HL-60/S4 (cell line): Measurements from ENCODE around the gene UPK3B.
"Not testable (repeated sequence)": the region's sequence is repeated elsewhere in the genome, so short reads cannot be mapped to it uniquely, and the experiment has no call there.

Source experiments
- in situ Hi-C: fragments of 300-500 bp; cut with MboI; formaldehyde crosslinking; loops from 2 replicates; pipeline ENCODE4 v1.14.3; 2022; ENCODE audit warnings: low sequenced_read_pairs

The UPK3B gene

GRCh38 chr7:76512941-76513816, 2.8 kb downstream of the UPK3B start:
- in situ Hi-C loops = no loop called here

DNA sequence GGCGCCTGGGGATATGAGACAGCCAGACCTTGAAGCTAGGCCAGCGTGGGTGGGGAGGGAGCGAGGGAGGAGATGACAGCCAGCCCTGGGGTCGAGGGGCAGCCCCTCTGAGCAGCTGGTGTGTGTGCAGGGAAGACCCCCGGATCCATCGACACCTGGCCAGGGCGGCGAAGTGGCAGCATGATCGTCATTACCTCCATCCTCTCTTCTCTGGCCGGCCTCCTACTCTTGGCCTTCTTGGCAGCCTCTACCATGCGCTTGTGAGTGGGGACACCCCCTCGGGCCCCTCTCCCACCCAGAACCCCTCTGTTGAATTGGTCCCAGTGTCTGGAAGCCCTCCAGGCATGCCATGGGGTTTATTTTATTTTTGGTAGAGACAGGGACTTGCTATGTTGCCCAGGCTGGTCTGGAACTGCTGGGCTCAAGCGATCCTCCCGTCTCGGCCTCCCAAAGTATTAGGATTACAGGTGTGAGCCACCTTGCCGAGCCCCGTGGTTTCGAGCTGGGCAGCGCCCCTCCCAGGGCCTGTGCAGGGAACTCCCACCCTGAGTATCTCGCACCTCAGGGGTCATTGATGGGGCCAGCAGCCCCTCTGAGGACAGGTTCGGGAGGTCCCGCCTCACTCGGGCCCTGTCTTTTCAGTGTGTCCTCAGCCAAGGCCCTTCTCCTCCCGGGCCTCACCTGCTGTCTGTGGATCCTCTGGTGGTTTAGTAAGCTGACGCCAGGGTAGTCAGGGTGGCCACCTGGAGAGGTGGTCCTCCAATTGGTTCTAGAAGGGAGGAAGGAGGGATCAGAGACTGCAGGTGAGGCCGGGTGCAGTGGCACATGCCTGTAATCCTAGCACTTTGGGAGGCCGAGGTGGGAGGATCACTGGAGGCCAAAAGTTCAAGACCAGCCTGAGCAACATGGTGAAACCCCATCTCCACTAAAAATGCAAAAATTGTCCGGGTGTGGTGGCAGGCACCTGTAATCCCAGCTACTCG, 3.8 kb downstream of the UPK3B start:
- in situ Hi-C loops = no loop called here

DNA sequence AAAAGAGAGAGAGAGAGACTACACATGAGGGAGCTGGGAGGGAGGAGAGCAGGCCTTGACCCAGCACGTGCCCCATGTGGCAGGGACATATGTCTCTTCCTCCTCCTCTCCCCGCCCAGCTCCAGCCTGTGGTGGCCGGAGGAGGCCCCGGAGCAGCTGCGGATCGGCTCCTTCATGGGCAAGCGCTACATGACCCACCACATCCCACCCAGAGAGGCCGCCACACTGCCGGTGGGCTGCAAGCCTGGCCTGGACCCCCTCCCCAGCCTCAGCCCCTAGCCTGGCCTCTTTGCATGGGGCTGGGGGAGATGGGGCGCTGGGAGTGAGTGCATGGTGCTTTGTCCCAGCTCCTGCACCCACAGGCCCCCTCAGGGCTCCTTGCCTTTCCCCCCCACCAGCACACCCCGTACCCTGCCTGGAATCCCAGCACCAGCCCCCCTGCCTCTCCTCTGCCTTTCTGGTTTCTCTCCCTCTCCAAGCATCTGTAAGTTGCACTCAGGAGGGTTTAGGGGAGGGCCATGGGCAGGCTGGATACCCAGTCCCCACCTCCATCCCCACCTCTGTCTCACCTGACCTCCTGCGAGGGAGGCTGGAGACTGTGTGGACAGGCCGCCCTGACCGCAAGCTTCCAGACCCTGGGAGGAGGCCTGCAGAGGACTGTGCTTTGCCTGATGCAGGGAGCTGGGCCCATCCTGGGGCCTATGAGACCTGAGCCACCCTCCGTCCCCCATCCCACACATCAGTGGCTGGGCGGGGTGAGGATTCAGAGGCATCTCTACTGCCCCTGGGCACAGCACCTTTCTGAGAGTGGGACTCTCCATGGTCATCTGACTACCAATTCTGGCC, 4.8 kb downstream of the UPK3B start:
- in situ Hi-C loops = no loop called here

GRCh38 chr7:76515999-76516443, 5.7 kb downstream of the UPK3B start:
- in situ Hi-C loops = no loop called here

GRCh38 chr7:76516932-76517331, 6.6 kb downstream of the UPK3B start:
- in situ Hi-C loops = not testable (repeated sequence)

GRCh38 chr7:76526183-76526582, 15.8 kb downstream of the UPK3B start:
- in situ Hi-C loops = not testable (repeated sequence)

GRCh38 chr7:76531643-76532042, 21.3 kb downstream of the UPK3B start:
- in situ Hi-C loops = not testable (repeated sequence)

DNA sequence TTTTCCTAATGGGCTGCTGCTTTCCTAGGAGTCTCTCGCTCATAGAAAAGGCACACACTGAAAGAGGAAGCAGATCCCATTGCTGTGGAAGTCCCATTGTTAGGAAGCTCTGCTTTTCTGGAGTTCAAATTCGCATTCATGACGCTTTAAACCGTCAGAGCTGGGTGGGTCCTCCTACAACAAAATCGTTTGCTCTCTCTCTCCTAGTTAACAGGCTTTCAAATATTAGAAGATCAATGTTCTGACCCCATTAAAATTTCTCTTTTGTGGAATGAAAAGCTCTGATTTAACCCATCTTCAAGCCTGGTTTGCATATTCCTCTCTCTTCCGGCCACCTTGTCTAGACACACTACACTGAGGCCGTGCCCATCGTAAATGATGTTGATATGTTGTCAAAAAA, 32.8 kb downstream of the UPK3B start, which contains the start of gene SPDYE16:
Gene SPDYE16 (minus strand): TSS at position 101 of the 400 bp plus-strand sequence. CDS start 1,838 bp downstream, outside the sequence.
- in situ Hi-C loops = not testable (repeated sequence)

DNA sequence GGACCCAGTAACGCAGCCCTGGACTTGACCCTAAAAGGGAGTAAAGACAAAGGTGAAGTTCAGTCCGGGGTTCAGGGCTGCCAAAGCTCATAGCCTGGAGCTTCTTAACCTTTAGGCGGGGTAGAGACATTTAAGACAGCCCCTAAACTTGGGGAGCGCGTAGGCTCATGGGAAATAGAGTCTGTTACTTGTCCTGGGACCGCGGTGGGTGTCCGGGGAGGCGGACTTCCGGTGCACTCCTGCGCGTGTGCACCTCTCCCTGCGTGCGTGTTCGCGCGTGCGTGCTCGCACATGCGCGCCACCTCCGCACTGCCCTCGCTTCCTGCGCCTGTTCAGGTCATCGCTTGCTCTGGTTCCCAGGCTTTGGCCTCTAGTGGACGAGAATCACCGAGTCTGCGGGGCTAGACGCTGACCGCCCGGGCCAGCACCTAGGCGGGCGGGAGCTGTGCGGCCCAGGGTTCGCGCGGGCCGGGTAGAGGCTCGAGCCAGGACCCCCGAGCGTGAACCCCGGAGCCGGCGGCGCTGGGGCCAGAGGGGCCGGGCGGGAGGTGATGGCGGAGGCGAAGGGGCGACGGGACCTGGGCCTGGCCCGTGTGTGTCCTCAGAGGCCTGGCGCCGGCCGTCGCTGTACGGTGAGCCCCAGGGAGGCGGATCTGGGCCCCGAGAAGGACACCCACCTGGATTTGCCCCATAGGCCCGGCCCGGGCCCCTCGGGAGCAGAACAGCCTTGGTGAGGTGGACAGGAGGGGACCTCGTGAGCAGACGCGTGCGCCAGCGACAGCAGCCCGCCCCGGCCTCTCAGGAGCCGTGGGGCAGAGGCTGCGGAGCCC, 38.9 kb downstream of the UPK3B start:
- in situ Hi-C loops = not testable (repeated sequence)

- in situ Hi-C loops = not testable (repeated sequence)
Observed at GRCh38 chr7:76549855-76550248, 39.5 kb downstream of the UPK3B start.

GRCh38 chr7:76551992-76552391, 41.6 kb downstream of the UPK3B start:
- in situ Hi-C loops = not testable (repeated sequence)

DNA sequence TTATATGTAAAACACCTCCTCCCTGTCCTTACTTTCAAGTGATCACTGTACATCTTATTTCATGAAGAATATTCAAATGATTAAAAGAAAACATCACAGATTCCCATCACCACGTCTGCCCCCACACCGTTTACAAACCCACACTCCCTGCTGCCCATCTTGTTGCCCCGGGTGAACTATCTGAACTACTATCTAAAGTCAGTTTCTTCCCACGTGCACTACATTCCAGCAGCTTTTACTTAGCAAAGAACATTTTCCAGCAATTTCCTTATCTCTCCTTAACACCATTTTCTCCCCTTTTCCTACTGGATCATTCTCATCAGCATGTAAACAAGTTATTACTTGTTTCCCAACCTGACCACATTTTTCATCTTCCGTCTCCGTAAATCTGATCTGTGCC, 49.3 kb downstream of the UPK3B start:
- in situ Hi-C loops = not testable (repeated sequence)

DNA sequence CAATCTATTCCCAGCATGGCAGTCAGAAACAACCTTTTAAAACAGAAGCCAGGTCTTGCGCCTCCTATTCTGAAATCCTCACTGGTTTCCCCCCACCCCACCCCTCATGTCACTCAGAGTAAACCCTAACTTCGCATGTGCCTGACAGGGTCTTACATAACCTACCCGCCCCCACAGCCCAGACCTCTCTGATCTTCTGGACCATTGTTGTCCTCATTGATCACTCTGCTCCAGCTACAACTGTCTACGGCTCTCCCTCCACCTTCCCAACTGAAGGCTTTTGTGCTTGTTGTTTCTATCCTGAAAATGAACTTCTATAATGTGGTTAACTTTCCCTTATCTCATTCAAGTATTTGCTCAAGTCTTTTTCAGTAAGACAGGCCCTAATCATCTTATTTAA, 49.8 kb downstream of the UPK3B start:
- in situ Hi-C loops = not testable (repeated sequence)

- in situ Hi-C loops = not testable (repeated sequence)
Observed at GRCh38 chr7:76561342-76561741, 51.0 kb downstream of the UPK3B start.

GRCh38 chr7:76565001-76565400, 54.6 kb downstream of the UPK3B start:
- in situ Hi-C loops = not testable (repeated sequence)
